ENCODE data around the gene CIB1.
"Not testable (repeated sequence)": the region's sequence is repeated elsewhere in the genome, so short reads cannot be mapped to it uniquely, and the experiment has no call there.

The CIB1 gene

GRCh38 chr15:90192961-90193786 is 40.6 kb downstream of the CIB1 start:
- DNase-seq (ENCODE audit: low read depth in 2 of 2), result no peak

GRCh38 chr15:90191794-90192509 is 41.8 kb downstream of the CIB1 start:
- no peak for DNase-seq (ENCODE audit: low read depth in 2 of 2)

GRCh38 chr15:90191344-90191687 is 42.4 kb downstream of the CIB1 start:
- no peak for DNase-seq (ENCODE audit: low read depth in 2 of 2)

- no peak for DNase-seq (ENCODE audit: low read depth in 2 of 2)
Measured at GRCh38 chr15:90190606-90191343, 43.0 kb downstream of the CIB1 start.

GRCh38 chr15:90189781-90190467 is 43.8 kb downstream of the CIB1 start:
- DNase-seq (ENCODE audit: low read depth in 2 of 2), result no peak

GRCh38 chr15:90188914-90189748 is 44.6 kb downstream of the CIB1 start:
- DNase-seq (ENCODE audit: low read depth in 2 of 2), result no peak

GRCh38 chr15:90188065-90188464 is 45.7 kb downstream of the CIB1 start:
- not testable (repeated sequence) for DNase-seq (ENCODE audit: low read depth in 2 of 2)

GRCh38 chr15:90187257-90187868 is 46.4 kb downstream of the CIB1 start:
- no peak for DNase-seq (ENCODE audit: low read depth in 2 of 2)

- peak in 1 of 2 donors; percentile 48 for DNase-seq (ENCODE audit: low read depth in 2 of 2)
Measured at GRCh38 chr15:90184786-90185704, 48.7 kb downstream of the CIB1 start.

- DNase-seq (ENCODE audit: low read depth in 2 of 2), result peak in 1 of 2 donors; percentile 37
Measured at GRCh38 chr15:90184119-90184785, 49.5 kb downstream of the CIB1 start.

- no peak for DNase-seq (ENCODE audit: low read depth in 2 of 2)
Measured at GRCh38 chr15:90181776-90182175, 52.0 kb downstream of the CIB1 start.

Measured in stimulated activated CD4-positive, alpha-beta T cell treated with anti-CD3 and anti-CD28 coated beads, Interleukin-1b, Interleukin-23, amount 100 ng/mL, for 4 hours (primary cell).